Measurements from ENCODE around the gene HOXB5.
A peak's percentile ranks its signal among the peaks of the same experiment; 100 is the strongest.

The HOXB5 gene

GRCh38 chr17:48559122-48559839, 34.3 kb downstream of the HOXB5 start:
- DNase-seq (ENCODE audit: low read depth) = no peak

- DNase-seq (ENCODE audit: low read depth) = no peak
Observed at GRCh38 chr17:48558831-48559121, 34.8 kb downstream of the HOXB5 start.

DNA sequence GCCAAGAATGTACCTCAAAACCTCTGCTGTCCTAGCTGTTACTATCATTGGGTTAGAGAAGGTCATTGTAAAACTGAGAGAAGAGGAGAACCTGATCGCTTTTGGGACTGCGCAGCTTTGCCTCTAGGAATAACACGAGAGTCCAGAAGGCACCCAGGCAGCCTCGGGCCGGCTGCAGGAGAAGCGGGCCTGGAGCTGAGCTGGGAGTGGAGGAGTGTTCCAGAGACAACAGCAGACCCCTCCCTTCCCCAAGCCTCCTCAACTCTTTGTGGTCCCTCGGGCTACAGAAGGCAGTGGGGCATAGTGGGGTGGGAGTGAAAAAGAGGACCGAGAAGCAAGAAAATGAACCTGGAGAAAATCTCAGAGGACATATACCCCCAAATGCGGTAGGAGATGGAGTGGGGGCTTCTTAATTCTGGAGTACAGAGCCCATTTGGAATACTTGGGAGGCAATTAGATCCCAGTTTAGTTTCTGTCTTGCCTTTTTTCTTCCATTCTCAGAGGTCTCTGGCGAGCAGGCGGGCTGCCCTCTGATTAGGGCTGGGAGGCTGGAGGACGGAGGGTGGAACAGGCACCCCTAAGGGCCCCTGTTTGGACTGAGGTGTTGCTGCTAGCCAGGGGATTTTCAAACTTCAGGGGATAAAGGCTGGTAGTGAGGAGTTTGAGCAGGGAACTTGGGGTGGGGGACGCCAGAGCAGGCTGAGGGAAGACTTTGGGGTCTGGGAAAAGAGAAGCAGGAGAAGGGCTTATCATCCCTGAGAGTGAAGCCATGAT, 35.3 kb downstream of the HOXB5 start:
- no peak for DNase-seq (ENCODE audit: low read depth)

DNA sequence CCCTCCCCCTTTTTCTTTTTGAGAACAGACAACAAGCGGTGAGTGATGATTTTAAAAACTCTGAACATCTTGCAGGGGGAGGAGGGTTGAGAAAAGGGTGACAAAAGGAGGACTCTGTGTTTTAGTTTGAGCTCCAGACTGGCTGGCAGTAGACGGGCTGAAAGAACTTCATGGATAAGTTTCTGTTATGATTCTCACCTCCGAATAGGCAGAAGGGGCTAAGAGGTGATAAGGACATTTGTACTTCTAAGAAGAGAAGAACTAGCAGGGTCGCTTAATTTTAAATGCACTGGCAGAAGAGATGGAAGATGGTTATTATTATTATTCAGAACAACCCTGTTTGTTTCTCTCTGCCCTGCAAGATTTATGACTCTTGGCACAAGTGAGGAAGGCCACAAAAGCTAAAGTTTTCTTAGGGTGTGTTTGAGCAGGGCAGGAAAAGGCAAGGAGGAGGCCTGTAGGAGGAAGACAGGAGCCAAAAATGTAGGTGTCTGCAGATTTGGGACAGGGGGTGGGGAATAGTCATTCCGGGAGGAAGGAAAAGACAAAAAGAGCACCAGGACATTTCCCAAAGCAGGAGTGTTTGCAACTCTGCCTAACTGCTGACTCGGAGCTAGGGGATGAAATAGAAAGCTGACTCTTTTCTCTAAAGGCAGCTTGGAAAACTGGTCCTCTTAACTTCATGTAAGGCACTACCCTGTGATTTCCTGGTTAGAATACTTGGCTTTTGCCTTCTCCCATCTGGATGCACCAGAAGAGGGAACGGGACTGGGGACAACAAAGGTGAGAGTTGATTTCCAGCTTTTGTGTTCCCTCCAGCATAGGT, 36.8 kb downstream of the HOXB5 start:
- DNase-seq (ENCODE audit: low read depth) = no peak

DNA sequence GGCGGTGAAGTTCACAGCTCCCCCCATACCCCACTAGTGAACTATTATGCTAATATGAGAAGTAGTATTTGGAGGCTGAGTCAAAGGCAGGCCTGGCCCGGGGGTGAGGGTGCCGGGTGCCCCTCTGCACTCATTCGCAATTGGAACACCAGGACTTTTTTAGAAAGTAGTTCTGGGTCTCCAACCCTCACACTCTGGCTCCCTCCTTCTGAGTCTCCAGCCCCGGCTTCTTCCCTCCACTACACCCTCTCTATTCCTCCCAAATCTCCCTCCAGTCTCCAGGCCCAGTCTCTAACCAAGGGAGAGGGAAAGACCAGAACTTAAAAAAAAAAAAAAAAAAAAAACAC, 37.4 kb downstream of the HOXB5 start:
- no peak for DNase-seq (ENCODE audit: low read depth)

- DNase-seq (ENCODE audit: low read depth) = no peak
Observed at GRCh38 chr17:48555258-48556228, 38.0 kb downstream of the HOXB5 start.

DNA sequence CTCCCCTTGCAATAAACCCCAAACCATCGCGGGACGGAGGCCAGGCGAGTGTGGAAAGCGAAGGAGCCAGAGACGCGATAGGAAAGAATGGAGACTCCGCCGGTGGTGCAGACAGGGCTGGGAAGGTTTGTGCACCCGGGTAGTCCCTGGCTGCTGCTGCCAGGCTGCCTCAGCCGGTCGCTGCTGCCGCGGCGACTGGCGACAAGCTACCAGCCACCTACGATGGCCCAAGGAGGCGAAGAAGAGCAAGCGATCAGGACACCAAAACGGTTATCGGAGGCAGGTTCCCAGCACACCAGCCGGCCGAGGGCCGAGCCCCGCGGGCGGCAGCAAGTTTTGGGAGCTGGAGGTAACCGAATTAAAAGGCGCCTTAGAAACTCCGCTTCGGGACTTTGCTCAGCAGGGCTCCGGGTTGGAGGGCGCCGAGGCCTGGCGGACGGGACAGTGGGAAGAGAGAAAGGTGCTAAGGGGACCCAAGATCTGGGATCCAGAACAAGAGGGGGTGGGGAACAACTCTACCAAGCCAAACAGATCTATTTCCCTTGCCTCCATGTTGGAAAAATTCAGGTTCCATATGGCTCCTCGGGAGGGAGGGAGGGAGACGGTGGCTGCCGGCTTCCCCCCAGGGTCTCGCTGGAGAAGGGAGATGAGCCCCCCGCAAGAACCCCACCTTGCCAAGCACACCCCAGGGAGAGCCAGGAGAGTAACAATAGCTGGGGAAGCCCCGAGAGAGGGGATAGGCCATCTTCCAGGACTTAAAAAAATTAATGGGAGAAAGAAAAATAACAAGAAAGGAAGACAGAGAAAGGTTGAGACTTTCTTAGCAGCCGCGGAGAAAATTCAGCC, 38.9 kb downstream of the HOXB5 start:
- no peak for DNase-seq (ENCODE audit: low read depth)

DNA sequence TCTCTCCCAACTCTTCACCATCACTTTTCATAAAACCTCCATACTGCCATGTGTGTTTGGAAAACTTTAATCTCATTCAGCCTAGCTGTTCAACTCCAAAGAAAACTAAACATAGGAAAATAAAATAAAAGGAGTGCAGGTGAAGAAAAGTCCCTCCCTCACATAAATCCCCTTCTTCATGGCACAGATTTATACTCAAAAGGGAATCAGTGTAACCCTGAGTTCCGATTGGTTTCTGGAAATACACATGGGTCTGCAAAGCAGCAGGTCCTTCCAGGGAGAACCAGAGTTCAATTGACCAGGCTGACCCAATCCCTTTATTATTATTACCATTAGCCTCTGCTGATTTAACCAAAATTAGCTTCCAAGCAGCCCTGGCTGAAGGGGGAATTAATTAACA, 39.8 kb downstream of the HOXB5 start:
- DNase-seq (ENCODE audit: low read depth) = no peak

DNA sequence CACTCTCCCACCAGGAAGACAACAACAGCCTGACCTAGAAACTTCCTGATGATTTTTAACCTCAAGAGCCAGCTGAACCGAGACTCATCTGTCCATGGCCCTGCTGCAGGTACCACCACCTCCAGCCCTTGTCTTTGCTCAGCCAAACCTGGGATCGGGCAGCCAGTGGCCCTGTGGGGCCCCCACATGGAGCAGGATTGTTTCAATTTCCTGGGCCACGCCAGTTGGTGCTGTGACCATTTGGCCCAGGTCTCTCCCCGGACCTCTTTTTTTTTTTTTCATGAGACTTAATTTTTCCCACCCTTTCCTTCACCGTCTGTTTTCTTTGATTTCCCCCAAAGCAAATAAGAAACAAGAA, 40.4 kb downstream of the HOXB5 start:
- no peak for DNase-seq (ENCODE audit: low read depth)

- no peak for DNase-seq (ENCODE audit: low read depth)
Observed at GRCh38 chr17:48552466-48553189, 41.0 kb downstream of the HOXB5 start.

DNA sequence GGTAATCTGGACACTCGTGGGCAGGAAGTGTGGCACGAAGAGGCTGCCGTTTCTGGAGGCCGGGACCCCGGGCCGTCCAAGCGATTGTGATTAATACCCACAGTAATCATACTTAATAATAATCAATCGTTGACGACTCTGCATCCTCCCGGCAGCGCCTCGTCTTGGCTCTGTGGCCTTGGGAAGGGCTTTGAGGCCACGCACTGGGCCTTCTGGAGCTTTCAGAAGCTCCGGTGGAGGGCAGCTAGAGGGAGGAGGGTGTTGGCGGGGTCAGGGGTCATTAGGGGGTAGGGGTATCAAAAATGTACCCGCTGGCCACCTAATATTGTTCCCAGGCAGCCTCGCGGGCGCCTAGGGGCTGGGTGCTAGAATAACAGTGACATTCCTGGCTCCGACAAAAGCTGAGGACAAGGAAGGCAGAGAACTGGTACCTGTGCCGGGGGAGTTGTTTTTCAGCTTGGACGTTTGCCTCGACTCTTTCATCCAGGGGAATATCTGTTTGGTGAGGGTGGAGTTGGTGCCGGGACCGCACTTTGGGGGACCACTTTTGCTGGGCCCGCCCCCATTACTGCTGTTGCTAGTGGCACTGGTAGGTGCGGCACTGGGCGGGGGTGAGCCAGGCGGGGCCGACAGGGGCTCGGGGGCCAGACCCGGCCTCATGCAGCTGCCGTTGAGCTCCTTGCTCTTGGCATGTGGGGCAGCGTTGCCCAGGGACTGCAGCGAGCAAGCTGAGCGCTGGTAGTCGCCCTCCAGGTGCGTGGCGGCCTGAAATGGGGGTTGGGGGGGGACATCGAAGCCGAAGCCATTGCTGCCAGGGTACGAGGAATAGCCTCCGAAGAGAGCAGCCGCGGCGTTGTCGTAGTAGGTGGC, 41.7 kb downstream of the HOXB5 start:
- no peak for DNase-seq (ENCODE audit: low read depth)

- DNase-seq (ENCODE audit: low read depth) = no peak
Observed at GRCh38 chr17:48551214-48551555, 42.4 kb downstream of the HOXB5 start.

GRCh38 chr17:48550502-48551213, 42.9 kb downstream of the HOXB5 start:
- no peak for DNase-seq (ENCODE audit: low read depth)

- DNase-seq (ENCODE audit: low read depth) = no peak
Observed at GRCh38 chr17:48549914-48550501, 43.6 kb downstream of the HOXB5 start.

DNA sequence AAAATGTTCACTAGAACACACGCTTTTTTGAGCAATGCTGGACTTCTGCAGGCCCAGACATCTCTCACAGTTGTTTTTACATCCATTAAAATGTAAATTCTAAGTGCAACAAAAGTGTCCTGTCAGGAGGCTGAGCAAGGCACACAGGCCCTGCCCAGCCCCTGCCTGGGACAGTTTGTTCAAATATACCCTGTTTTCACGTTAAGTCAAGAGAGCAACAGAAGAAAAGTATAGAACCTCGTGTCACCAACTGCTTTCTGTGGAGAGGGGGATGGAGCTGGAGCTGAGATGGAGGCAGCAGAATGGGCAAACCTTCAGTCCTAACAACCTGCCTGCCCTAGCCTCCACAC, 44.3 kb downstream of the HOXB5 start:
- DNase-seq (ENCODE audit: low read depth) = no peak

- DNase-seq (ENCODE audit: low read depth) = no peak
Observed at GRCh38 chr17:48548523-48549280, 44.9 kb downstream of the HOXB5 start.

DNA sequence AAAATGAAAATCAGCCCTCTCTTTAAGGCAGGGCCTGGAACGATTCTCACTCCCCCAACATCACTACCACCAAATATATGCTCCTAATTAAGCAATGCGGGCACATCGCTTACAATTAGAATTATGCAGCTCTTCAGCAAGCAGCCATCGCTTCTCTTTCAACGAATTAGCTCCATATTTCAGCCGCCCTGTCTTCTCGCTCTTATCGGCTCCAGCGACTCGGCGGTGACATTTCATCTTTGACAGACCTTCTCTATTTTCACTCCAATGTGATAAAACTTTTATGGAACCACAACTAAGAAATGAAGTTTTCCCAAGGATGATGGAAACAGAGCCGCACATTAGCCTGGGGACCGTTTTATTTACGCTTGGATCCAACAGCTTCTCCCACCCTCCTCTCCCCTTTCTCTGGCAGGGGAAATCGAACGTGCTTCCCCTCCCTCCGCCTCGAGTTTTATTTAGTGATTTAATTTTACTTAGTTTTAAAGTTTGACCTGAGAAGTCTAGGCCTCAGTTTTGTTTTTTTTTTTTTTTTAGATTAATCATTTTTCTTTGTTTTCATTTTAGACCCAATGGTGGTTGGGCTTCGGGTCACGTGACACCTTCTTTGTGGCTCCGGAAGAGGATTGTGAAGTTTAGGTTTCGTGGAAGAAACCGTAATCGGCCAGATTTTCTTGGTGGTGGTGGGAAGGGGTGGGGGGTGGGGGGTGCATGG, 45.6 kb downstream of the HOXB5 start:
- peak; percentile 34 for DNase-seq (ENCODE audit: low read depth)

All from T follicular helper cell (primary cell).